ENCODE measurements around the gene MAPT.

GRCh38 chr17:45973099-45973780 is 78.9 kb downstream of the MAPT start:
- TF ChIP-seq, protein P1, sequence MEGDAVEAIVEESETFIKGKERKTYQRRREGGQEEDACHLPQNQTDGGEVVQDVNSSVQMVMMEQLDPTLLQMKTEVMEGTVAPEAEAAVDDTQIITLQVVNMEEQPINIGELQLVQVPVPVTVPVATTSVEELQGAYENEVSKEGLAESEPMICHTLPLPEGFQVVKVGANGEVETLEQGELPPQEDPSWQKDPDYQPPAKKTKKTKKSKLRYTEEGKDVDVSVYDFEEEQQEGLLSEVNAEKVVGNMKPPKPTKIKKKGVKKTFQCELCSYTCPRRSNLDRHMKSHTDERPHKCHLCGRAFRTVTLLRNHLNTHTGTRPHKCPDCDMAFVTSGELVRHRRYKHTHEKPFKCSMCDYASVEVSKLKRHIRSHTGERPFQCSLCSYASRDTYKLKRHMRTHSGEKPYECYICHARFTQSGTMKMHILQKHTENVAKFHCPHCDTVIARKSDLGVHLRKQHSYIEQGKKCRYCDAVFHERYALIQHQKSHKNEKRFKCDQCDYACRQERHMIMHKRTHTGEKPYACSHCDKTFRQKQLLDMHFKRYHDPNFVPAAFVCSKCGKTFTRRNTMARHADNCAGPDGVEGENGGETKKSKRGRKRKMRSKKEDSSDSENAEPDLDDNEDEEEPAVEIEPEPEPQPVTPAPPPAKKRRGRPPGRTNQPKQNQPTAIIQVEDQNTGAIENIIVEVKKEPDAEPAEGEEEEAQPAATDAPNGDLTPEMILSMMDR (IDR thresholded peaks at IDR 0.05), result no peak
- TF ChIP-seq EP300 (IDR thresholded peaks at IDR 0.05) (no peak), POLR2A (IDR thresholded peaks at IDR 0.05) (no peak)
